Parathyroid adenoma (tissue), 2 donors: ENCODE measurements around the gene MEGF10.

Source experiments
- H2AFZ ChIP-seq: fragments of 300-600 bp; sonication (generic); one replicate; pipeline ENCODE4 v1.7.0; 2017; ENCODE audit warnings: antibody characterized with exemption, mild to moderate bottlenecking
- H3K27ac ChIP-seq: fragments of 300-600 bp; sonication (generic); one replicate; pipeline ENCODE4 v1.7.0; 2017
- H3K27me3 ChIP-seq: fragments of 300-600 bp; sonication (generic); one replicate; pipeline ENCODE4 v1.7.0; 2017; ENCODE audit warnings: low read length; ENCODE audit not compliant: control insufficient read depth, insufficient read depth
- H3K36me3 ChIP-seq: fragments of 300-600 bp; sonication (generic); one replicate; pipeline ENCODE4 v1.7.0; 2017; ENCODE audit warnings: low read length; ENCODE audit not compliant: control insufficient read depth, insufficient read depth
- H3K4me1 ChIP-seq: fragments of 300-600 bp; sonication (generic); one replicate; pipeline ENCODE4 v1.7.0; 2017; ENCODE audit warnings: control low read depth
- H3K4me2 ChIP-seq: fragments of 300-600 bp; sonication (generic); one replicate; pipeline ENCODE4 v1.7.0; 2017; ENCODE audit warnings: low read length
- H3K4me3 ChIP-seq: fragments of 300-600 bp; sonication (generic); one replicate; pipeline ENCODE4 v1.7.0; 2017; ENCODE audit warnings: low read depth, low read length
- H3K79me2 ChIP-seq: fragments of 300-600 bp; sonication (generic); one replicate; pipeline ENCODE4 v1.7.0; 2017; ENCODE audit warnings: control low read depth
- H3K9ac ChIP-seq: fragments of 300-600 bp; sonication (generic); one replicate; pipeline ENCODE4 v1.7.0; 2017; ENCODE audit warnings: mild to moderate bottlenecking
- H3K9me3 ChIP-seq: fragments of 300-600 bp; sonication (generic); one replicate; pipeline ENCODE4 v1.7.0; 2017; ENCODE audit warnings: low read length; ENCODE audit not compliant: control insufficient read depth
- TF ChIP-seq, protein P1 (sequence below): fragments of 300-600 bp; sonication (generic); IDR thresholded peaks from one replicate; pipeline ENCODE4 v1.7.0; 2017; ENCODE audit warnings: antibody characterized with exemption, mild to moderate bottlenecking
- donor health status: primary hyperparathyroidism.

The MEGF10 gene

DNA sequence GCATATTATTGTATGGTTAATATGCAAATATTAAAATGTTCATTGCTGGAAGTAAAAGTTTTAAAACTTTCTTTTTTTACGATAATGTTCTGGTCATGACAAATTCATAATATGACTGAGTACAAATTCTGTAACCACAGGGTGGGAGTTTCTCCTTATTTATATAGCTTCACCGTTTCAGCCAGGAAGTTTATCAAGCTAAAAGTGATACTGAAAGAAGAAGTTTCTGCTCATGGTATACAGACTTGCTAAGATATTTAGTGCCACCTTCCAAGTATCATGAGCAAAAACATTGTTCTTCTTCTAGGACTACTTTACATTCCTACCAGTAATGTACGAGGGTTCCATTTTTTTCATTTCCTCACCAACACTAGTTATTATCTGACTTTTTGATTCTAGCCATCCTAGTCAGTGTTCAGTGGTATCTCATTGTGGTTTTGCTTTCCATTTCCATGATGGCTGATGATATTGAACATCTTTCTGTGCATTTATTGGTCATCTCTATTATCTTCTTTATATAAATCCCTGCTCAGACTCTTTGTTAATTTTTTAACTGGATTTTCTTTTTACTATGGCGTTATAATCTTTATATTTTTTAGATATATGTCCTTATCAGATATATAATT lies 132.7 kb downstream of the MEGF10 start:
- Histone ChIP-seq H3K9ac (no peak overlapping the region), H3K4me2 (no peak overlapping the region)
- TF ChIP-seq, protein P1, sequence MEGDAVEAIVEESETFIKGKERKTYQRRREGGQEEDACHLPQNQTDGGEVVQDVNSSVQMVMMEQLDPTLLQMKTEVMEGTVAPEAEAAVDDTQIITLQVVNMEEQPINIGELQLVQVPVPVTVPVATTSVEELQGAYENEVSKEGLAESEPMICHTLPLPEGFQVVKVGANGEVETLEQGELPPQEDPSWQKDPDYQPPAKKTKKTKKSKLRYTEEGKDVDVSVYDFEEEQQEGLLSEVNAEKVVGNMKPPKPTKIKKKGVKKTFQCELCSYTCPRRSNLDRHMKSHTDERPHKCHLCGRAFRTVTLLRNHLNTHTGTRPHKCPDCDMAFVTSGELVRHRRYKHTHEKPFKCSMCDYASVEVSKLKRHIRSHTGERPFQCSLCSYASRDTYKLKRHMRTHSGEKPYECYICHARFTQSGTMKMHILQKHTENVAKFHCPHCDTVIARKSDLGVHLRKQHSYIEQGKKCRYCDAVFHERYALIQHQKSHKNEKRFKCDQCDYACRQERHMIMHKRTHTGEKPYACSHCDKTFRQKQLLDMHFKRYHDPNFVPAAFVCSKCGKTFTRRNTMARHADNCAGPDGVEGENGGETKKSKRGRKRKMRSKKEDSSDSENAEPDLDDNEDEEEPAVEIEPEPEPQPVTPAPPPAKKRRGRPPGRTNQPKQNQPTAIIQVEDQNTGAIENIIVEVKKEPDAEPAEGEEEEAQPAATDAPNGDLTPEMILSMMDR = no peak

DNA sequence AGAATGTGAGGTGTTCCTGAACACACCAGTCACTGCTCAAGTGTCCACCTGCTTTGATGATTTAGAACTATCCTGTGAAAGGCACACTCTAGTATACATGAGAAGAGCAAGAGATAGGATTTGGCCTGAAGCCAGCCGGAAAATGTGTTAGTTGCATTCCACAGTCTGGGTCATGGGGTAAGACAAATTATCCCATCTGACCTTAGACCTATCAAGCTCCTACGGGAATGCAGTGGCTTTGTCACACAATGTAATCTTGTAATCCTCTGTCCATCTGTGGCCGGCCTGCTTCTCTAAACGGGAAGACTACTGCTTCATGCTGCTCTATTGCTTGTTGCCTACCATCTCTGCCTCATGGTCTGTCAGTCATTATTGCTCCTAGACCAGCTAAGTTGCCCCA lies 134.4 kb downstream of the MEGF10 start:
- no peak overlapping the region for H3K9ac ChIP-seq
- H3K36me3 ChIP-seq = no peaks in the 10 kb centered on the region
- H3K79me2 ChIP-seq = no peaks in the 10 kb centered on the region
- TF ChIP-seq, protein P1 = no peak
- H3K27ac ChIP-seq = no peak overlapping the region
- no peak overlapping the region for H2AFZ ChIP-seq
- no peaks in the 10 kb centered on the region for H3K27me3 ChIP-seq
- no peaks in the 10 kb centered on the region for H3K9me3 ChIP-seq
- no peaks in the 10 kb centered on the region for H3K4me1 ChIP-seq
- H3K4me2 ChIP-seq = no peak overlapping the region
- H3K4me3 ChIP-seq = no peak overlapping the region

More for the DNA sequence above, 132.7 kb downstream of the MEGF10 start:
- no peak overlapping the region for H3K27ac ChIP-seq
- no peak overlapping the region for H2AFZ ChIP-seq
- no peaks in the 10 kb centered on the region for H3K36me3 ChIP-seq
- no peak overlapping the region for H3K4me3 ChIP-seq
- no peaks in the 10 kb centered on the region for H3K4me1 ChIP-seq
- no peaks in the 10 kb centered on the region for H3K79me2 ChIP-seq
- H3K27me3 ChIP-seq = no peaks in the 10 kb centered on the region
- H3K9me3 ChIP-seq = no peaks in the 10 kb centered on the region

DNA sequence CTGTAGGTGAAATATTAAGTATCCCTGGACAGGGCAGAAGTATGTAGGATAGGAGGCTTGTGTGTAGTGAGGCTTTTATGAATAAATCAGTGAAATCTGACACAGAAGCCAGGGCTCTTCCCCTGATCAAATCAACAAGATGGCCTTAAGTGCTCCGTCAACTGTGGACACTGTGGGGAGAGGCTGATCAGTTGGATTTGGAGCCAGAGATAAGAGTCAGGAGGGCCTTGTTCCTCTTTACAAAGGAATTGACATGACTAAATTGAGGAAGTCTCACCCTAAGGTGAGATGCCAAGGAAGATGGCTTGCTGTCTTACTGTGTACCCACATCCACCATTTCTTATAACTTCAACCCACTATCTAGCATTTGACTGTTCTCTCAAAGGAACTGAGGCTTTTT lies 135.3 kb downstream of the MEGF10 start:
- Histone ChIP-seq H3K4me3 (no peak overlapping the region), H2AFZ (no peak overlapping the region), H3K27me3 (no peaks in the 10 kb centered on the region), H3K9ac (no peak overlapping the region), H3K9me3 (no peaks in the 10 kb centered on the region), H3K27ac (no peak overlapping the region), H3K36me3 (no peaks in the 10 kb centered on the region), H3K4me1 (no peaks in the 10 kb centered on the region), H3K4me2 (no peak overlapping the region), H3K79me2 (no peaks in the 10 kb centered on the region)
- TF ChIP-seq, protein P1 = no peak

DNA sequence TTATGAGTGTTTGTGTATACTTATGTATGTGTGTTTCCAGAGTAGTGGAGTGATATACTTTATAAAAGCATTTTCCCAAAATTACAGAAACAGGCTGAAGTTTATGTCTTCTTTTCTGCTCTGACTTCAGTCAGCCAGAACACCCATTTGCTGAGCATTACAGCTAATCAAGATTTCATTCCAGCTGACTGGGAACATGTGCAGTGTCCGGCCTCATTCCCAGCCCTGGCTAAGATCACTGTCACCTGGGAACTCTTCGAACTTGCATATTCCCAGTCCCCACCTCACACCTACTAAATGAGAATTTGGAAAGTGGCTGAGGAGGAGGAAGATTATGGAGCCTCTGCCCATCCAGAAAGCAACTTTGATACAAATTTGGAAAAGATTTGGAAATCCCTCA lies 136.1 kb downstream of the MEGF10 start:
- H3K9ac ChIP-seq = no peak overlapping the region
- H3K79me2 ChIP-seq = no peaks in the 10 kb centered on the region
- no peak overlapping the region for H3K27ac ChIP-seq
- H3K27me3 ChIP-seq = no peaks in the 10 kb centered on the region
- TF ChIP-seq, protein P1 = no peak
- no peak overlapping the region for H3K4me3 ChIP-seq
- H2AFZ ChIP-seq = peak overlapping the region; percentile 5
- no peak overlapping the region for H3K4me2 ChIP-seq
- no peaks in the 10 kb centered on the region for H3K36me3 ChIP-seq
- H3K4me1 ChIP-seq = no peaks in the 10 kb centered on the region
- H3K9me3 ChIP-seq = no peaks in the 10 kb centered on the region

DNA sequence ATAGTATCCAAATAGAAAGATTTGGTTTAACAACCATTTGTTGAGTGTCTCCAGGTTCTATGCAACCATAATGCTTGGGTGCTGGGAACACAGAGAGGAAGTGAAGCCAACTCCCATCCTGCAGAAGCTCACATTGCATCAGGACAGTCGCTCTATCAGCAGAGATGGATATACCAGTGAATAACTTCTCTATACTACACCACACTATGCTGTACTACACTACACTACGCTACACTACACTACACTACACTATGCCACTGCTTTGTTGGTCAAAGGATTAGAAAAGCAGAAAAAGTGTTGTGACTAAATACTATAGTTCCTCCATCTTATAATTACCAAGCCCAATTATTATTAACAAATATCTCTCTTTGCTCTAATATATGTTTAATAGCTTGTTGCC lies 137.7 kb downstream of the MEGF10 start:
- Histone ChIP-seq H3K4me1 (no peaks in the 10 kb centered on the region), H2AFZ (no peak overlapping the region), H3K9ac (no peak overlapping the region), H3K4me2 (no peak overlapping the region), H3K9me3 (no peaks in the 10 kb centered on the region), H3K79me2 (no peaks in the 10 kb centered on the region), H3K27me3 (no peaks in the 10 kb centered on the region), H3K36me3 (no peaks in the 10 kb centered on the region), H3K4me3 (no peak overlapping the region), H3K27ac (no peak overlapping the region)
- TF ChIP-seq, protein P1 = no peak
